Panc1 (cell line): ENCODE data around the gene RAI1. TPM values are rescaled to one million over a fixed set of nuclear protein-coding genes. Genes with fewer than 3 reads are reported as not detected.

ENCODE experiments used
- ATAC-seq: fragments of 200-7000 bp; cut with Tn5 transposase; 2 replicates; pipeline ENCODE4 v1.9.1; 2020; ENCODE audit warnings: mild to moderate bottlenecking, moderate library complexity
- BruUV-seq: library from RNA; stranded (reverse); fragments of 400-500 nt; replicated peaks from 2 replicates; lab custom pipeline; 2021; lab: Mats Ljungman, UMichigan
- CTCF ChIA-PET: fragments of 300-600 bp; sonication (Branson Sonifier 250); formaldehyde crosslinking; loops from one replicate; lab custom pipeline; 2022; ENCODE audit warnings: antibody characterized with exemption; lab: Charles Lee
- POLR2A ChIA-PET: fragments of 300-600 bp; sonication (Branson Sonifier 250); formaldehyde crosslinking; loops from one replicate; lab custom pipeline; 2022; ENCODE audit warnings: antibody characterized with exemption; lab: Charles Lee
- DNase-seq: peaks from one replicate; pipeline ENCODE4 v3.0.0-alpha.2; 2010; ENCODE audit warnings: low read depth, low spot score
- H3K27ac ChIP-seq: 2 replicates; pipeline ENCODE4 v1.5.1; 2011; ENCODE audit warnings: mild to moderate bottlenecking, low read length, inconsistent platforms
- H3K27me3 ChIP-seq: fragments of 200-500 bp; sonication (Bioruptor generic); 2 replicates; pipeline ENCODE4 v1.6.0; 2014; ENCODE audit warnings: low read length, inconsistent platforms; ENCODE audit not compliant: control insufficient read depth, insufficient read depth
- H3K36me3 ChIP-seq: fragments of 200-500 bp; sonication (Bioruptor generic); 2 replicates; pipeline ENCODE4 v1.5.1; 2014; ENCODE audit warnings: inconsistent platforms, mild to moderate bottlenecking, low read length, moderate library complexity; ENCODE audit not compliant: control insufficient read depth, insufficient read depth
- H3K4me1 ChIP-seq: 2 replicates; pipeline ENCODE4 v1.5.1; 2011; ENCODE audit warnings: inconsistent platforms, mild to moderate bottlenecking, low read length, moderate library complexity; ENCODE audit not compliant: control insufficient read depth, insufficient read depth
- H3K4me3 ChIP-seq, 2 experiments: 2 replicates each; pipeline ENCODE4 v1.5.1; 2011 to 2012; ENCODE audit warnings: low read depth in 2 of 2, low read length in 2 of 2, mild to moderate bottlenecking in 2 of 2, inconsistent platforms in 1 of 2, moderate library complexity in 1 of 2
- H3K9me3 ChIP-seq: fragments of 200-500 bp; sonication (Bioruptor generic); 2 replicates; pipeline ENCODE4 v1.5.1; 2014; ENCODE audit warnings: low read depth, mild to moderate bottlenecking, inconsistent platforms, low read length, moderate library complexity; ENCODE audit not compliant: control insufficient read depth, insufficient read depth
- POLR2AphosphoS5 ChIP-seq: IDR thresholded peaks from 2 replicates; pipeline ENCODE4 v1.6.1; 2012; ENCODE audit warnings: mild to moderate bottlenecking, low read depth, low read length, moderate library complexity
- SIN3A ChIP-seq: IDR thresholded peaks from 2 replicates; pipeline ENCODE4 v1.6.1; 2012; ENCODE audit warnings: low read depth, mild to moderate bottlenecking, low read length, moderate library complexity, borderline replicate concordance; ENCODE audit not compliant: insufficient read depth
- TCF7L2 ChIP-seq: IDR thresholded peaks from 2 replicates; pipeline ENCODE4 v1.6.1; 2011; ENCODE audit warnings: mild to moderate bottlenecking, low read depth, low read length, inconsistent platforms
- in situ Hi-C: cut with HindIII; loops from 2 replicates; pipeline ENCODE4 v1.10.0; 2016; ENCODE audit warnings: low sequenced_read_pairs, low pct_unique_long_range_greater_than_20kb
- intact Hi-C: fragments of 100-400 bp; cut with micrococcal nuclease; formaldehyde crosslinking; loops from one replicate; pipeline ENCODE4 v1.10.0; 2022; ENCODE audit not compliant: unreplicated experiment
- total RNA-seq: library from RNA; stranded (reverse); gene quantifications from one replicate; pipeline ENCODE4 v1.2.1, GENCODE V29; 2021; ENCODE audit not compliant: unreplicated experiment
- TF ChIP-seq, protein P1 (sequence below), 2 experiments: IDR thresholded peaks; 2 replicates each; pipeline ENCODE4 v1.6.1; 2011 to 2012; ENCODE audit warnings: low read depth in 2 of 2, control low read depth in 1 of 2, low read length in 1 of 2, mild to moderate bottlenecking in 1 of 2, moderate library complexity in 1 of 2; ENCODE audit not compliant: insufficient read depth in 1 of 2
- TF ChIP-seq, protein P2 (sequence below): fragments of 450-650 bp; IDR thresholded peaks from 2 replicates; pipeline ENCODE4 v1.5.1; 2017; ENCODE audit warnings: mild to moderate bottlenecking

Gene RAI1
- total RNA-seq, 1 experiment from 2014 or later = 51.0 TPM

DNA sequence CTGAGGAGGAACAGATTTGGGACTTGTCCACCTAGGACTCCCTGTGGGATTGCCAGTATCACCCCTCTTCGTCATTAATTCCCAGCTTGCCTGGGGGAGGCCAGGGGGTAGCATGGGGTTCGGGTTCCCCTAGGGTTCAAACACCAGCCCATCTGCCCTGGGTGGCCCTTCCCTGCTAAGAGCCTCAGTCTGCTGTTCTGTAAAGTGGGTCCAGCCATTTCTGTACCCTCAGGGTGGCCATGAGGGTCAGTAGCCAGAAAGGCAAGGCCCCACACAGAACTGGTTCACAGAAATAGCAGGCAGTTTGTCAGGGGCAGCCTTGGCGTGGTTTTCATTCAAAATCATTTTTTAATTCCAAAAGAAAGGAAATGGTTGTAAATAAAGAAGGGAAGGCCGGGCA lies 62.9 kb downstream of the RAI1 start:
- intact Hi-C loops = no loop called here
- ChIA-PET POLR2A (no interaction called here), CTCF (no interaction called here)
- DNase-seq = no peak
- TF ChIP-seq TCF7L2 (no peak), SIN3A (no peak), POLR2AphosphoS5 (no peak)
- TF ChIP-seq, protein P1, sequence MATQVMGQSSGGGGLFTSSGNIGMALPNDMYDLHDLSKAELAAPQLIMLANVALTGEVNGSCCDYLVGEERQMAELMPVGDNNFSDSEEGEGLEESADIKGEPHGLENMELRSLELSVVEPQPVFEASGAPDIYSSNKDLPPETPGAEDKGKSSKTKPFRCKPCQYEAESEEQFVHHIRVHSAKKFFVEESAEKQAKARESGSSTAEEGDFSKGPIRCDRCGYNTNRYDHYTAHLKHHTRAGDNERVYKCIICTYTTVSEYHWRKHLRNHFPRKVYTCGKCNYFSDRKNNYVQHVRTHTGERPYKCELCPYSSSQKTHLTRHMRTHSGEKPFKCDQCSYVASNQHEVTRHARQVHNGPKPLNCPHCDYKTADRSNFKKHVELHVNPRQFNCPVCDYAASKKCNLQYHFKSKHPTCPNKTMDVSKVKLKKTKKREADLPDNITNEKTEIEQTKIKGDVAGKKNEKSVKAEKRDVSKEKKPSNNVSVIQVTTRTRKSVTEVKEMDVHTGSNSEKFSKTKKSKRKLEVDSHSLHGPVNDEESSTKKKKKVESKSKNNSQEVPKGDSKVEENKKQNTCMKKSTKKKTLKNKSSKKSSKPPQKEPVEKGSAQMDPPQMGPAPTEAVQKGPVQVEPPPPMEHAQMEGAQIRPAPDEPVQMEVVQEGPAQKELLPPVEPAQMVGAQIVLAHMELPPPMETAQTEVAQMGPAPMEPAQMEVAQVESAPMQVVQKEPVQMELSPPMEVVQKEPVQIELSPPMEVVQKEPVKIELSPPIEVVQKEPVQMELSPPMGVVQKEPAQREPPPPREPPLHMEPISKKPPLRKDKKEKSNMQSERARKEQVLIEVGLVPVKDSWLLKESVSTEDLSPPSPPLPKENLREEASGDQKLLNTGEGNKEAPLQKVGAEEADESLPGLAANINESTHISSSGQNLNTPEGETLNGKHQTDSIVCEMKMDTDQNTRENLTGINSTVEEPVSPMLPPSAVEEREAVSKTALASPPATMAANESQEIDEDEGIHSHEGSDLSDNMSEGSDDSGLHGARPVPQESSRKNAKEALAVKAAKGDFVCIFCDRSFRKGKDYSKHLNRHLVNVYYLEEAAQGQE (IDR thresholded peaks at IDR 0.05; ENCODE audit: insufficient read depth in 1 of 2, low read depth in 2 of 2, low read length in 1 of 2) = no peak
- TF ChIP-seq, protein P2, sequence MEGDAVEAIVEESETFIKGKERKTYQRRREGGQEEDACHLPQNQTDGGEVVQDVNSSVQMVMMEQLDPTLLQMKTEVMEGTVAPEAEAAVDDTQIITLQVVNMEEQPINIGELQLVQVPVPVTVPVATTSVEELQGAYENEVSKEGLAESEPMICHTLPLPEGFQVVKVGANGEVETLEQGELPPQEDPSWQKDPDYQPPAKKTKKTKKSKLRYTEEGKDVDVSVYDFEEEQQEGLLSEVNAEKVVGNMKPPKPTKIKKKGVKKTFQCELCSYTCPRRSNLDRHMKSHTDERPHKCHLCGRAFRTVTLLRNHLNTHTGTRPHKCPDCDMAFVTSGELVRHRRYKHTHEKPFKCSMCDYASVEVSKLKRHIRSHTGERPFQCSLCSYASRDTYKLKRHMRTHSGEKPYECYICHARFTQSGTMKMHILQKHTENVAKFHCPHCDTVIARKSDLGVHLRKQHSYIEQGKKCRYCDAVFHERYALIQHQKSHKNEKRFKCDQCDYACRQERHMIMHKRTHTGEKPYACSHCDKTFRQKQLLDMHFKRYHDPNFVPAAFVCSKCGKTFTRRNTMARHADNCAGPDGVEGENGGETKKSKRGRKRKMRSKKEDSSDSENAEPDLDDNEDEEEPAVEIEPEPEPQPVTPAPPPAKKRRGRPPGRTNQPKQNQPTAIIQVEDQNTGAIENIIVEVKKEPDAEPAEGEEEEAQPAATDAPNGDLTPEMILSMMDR = no peak
- Histone ChIP-seq H3K4me1 (peaks cover 41% of the 10 kb centered on the region), H3K9me3 (no peaks in the 10 kb centered on the region), H3K36me3 (no peaks in the 10 kb centered on the region), H3K27me3 (no peaks in the 10 kb centered on the region), H3K4me3 (no peak overlapping the region), H3K27ac (no peak overlapping the region)
- no peak for ATAC-seq
- in situ Hi-C loops = no loop called here
- BruUV-seq = no TSS peak

DNA sequence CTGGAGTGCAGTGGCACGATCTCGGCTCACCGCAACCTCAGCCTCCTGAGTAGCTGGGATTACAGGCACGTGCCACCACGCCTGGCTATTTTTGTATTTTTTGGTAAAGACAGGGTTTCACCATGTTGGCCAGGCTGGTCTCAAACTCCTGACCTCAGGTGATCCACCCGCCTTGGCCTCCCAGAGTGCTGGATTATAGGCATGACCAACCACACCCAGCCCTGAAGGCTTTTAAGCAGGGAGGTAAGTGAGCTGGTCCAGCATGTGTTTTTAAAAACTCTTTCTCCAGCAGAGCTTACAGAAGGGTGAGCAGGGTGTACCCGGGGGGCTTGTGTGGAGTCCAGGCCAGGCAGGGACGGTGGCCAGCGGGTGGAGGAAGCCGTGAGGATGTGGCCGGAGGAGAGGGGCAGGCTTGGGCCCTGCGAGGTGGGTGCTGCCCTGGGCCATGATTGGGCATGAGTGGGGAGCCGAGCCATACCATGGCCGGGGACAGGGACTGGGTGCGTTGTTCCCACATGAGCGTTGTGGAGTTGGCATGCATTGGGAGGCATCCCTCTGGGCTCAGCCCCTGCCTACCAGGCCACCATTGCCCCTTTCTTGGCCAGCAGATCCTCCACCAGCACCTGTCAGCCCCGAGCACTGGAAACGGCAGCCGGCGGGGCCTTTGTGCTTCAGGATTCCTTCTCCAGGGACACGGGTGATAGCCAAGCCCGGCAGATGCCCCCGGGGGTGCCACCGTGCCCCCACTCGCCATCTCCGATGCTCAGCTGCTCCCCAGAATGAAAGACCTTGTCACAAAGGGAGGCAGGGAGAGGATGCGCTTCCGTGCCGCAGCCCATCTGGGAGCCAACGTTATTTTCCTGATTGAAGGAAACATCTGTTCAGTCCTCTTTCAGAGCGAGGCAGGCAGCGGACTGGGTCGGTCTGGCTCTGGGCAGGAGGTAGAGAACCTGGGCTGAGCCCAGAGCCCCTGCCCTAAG lies 64.5 kb downstream of the RAI1 start:
- CTCF ChIA-PET = interaction anchor here (0.7 kb wide), 1 partner anchor 248 kb away, joined by 10 read pairs; no protein-coding TSS in a partner anchor
- POLR2A ChIA-PET = interaction anchor here (0.6 kb wide), 1 partner anchor 35 kb away, joined by 3 read pairs; no protein-coding TSS in a partner anchor

More for the DNA sequence above, 64.5 kb downstream of the RAI1 start:
- ATAC-seq = no peak
- intact Hi-C loops = no loop called here
- no peak for TF ChIP-seq SIN3A
- TF ChIP-seq, protein P2 = no peak
- TF ChIP-seq, protein P1 (IDR thresholded peaks at IDR 0.05; ENCODE audit: insufficient read depth in 1 of 2, low read depth in 2 of 2, low read length in 1 of 2) = no peak
- TF ChIP-seq TCF7L2 = no peak
- TF ChIP-seq POLR2AphosphoS5 = no peak
- H3K4me1 ChIP-seq = peaks cover 40% of the 10 kb centered on the region
- no peaks in the 10 kb centered on the region for H3K36me3 ChIP-seq
- in situ Hi-C loops = no loop called here
- H3K27me3 ChIP-seq = no peaks in the 10 kb centered on the region
- no peak for DNase-seq
- H3K9me3 ChIP-seq = no peaks in the 10 kb centered on the region
- no TSS peak for BruUV-seq
- H3K4me3 ChIP-seq = no peak overlapping the region
- no peak overlapping the region for H3K27ac ChIP-seq
